ENCODE measurements around the gene DOCK3. TPM values are rescaled to one million over a fixed set of nuclear protein-coding genes. Genes with fewer than 3 reads are reported as not detected.
"Not testable (repeated sequence)": the region's sequence is repeated elsewhere in the genome, so short reads cannot be mapped to it uniquely, and the experiment has no call there.

DOCK3 gene
- total RNA-seq, 2 experiments from 2014 or later = 2.5 to 2.6 TPM

DNA sequence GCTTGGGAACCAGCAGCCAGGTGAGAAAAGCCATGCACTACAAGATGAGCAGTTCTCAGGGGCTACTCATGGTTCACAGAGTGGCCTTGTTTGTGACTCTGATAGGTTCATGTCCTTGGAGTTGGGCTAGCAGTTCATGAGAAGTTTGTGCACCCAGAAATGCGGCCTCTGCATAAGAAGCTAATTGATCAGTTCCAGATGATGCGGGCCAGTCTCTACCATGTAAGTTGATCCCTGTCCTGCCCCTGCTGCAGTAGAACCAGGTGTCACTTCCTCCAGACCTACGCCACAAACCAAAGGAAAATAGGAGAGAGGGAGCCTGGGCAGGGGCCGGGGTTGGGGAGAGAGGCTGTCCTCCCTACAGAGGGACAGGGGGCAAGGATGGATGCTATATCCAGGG, 683.1 kb downstream of the DOCK3 start:
- intact Hi-C loops (cut with DNase I, micrococcal nuclease) = no loop called here
- ChIA-PET CTCF (no interaction called here), POLR2A (no interaction called here)
- ATAC-seq = no peak
- DNase-seq = no peak
- Mint-ChIP-seq H3K27ac (no peak overlapping the region), H3K9me3 (ENCODE audit: low read depth) (no peaks in the 10 kb centered on the region), H3K4me1 (no peaks in the 10 kb centered on the region), H3K36me3 (ENCODE audit: low read depth) (no peaks in the 10 kb centered on the region), H3K27me3 (no peaks in the 10 kb centered on the region), H3K4me3 (no peak overlapping the region)

DNA sequence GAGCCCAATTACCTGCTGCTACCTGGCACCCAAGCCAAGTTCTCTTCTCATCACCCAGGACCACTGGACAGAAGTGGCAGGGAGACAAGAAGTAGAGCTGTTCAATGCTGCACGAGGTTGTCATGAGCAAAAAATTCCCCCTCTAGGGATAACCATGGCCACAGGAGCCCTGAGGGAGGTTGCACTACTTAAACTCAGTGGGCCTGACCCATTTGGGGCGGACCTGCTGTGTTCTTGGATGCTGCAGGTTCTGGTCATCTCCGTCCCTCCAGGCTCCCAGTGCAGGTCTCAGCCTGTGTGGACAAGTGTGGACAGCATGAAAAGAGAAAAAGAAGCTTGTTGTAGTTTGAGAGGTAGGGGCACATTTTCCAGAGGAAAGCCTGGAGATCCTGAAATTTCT, 684.3 kb downstream of the DOCK3 start:
- ATAC-seq (no peak), DNase-seq (no peak)
- H3K4me1 Mint-ChIP-seq = no peaks in the 10 kb centered on the region
- no peaks in the 10 kb centered on the region for H3K36me3 Mint-ChIP-seq (ENCODE audit: low read depth)
- H3K4me3 Mint-ChIP-seq = no peak overlapping the region
- no peaks in the 10 kb centered on the region for H3K27me3 Mint-ChIP-seq
- intact Hi-C loops (cut with DNase I, micrococcal nuclease) = no loop called here
- CTCF ChIA-PET = no interaction called here
- POLR2A ChIA-PET = no interaction called here
- H3K9me3 Mint-ChIP-seq (ENCODE audit: low read depth) = no peaks in the 10 kb centered on the region
- no peak overlapping the region for H3K27ac Mint-ChIP-seq

DNA sequence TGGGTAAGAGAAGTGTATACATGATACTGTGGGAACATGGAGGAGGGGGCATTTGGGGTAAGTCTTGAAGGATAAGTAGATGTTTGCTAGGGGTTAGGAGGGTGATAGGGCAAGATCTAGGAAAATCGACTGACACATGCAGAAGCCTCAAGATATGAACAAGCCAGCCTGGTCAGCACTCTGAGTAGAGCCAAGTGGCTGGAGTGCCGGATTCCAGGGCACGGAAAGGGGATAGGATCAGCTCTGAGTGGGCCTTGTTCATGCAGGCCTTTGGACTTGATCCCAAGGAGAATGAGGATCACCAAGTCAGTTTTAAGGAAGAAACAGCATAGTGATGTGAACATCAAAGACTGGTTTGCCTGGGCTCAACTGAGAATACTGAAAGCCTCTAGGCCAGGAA, 686.1 kb downstream of the DOCK3 start:
- DNase-seq = no peak
- intact Hi-C loops (cut with DNase I, micrococcal nuclease) = no loop called here
- H3K27ac Mint-ChIP-seq = no peak overlapping the region
- H3K27me3 Mint-ChIP-seq = no peaks in the 10 kb centered on the region
- no peak for ATAC-seq
- H3K4me3 Mint-ChIP-seq = no peak overlapping the region
- ChIA-PET CTCF (interaction anchor here (0.5 to 0.7 kb wide), 3 partner anchors 11 to 858 kb away, joined by 3 to 5 read pairs (median 3); no protein-coding TSS in a partner anchor), POLR2A (no interaction called here)
- no peaks in the 10 kb centered on the region for H3K9me3 Mint-ChIP-seq (ENCODE audit: low read depth)
- no peaks in the 10 kb centered on the region for H3K4me1 Mint-ChIP-seq
- no peaks in the 10 kb centered on the region for H3K36me3 Mint-ChIP-seq (ENCODE audit: low read depth)

DNA sequence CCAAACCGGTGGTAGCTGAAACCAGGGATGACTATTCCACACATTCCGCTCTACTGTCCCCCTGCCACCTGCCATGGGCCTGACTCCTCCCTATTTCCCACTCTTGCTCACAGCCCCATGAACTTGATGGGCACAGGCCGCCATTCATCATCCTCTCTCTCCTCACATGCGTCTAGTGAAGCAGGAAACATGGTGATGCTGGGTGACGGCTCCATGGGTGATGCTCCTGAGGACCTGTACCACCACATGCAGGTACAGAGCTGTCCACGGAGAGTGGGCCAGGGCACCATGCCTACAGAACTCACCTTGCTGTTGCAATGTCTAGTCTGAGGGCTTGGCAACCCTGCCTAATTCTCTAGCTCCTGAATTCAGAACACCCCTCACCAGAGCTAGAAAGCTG, 687.0 kb downstream of the DOCK3 start:
- Mint-ChIP-seq H3K36me3 (ENCODE audit: low read depth) (no peaks in the 10 kb centered on the region), H3K4me1 (no peaks in the 10 kb centered on the region), H3K9me3 (ENCODE audit: low read depth) (no peaks in the 10 kb centered on the region), H3K27me3 (peaks cover 2% of the 10 kb centered on the region), H3K4me3 (no peak overlapping the region), H3K27ac (no peak overlapping the region)
- no peak for ATAC-seq
- CTCF ChIA-PET = interaction anchor here (0.6 to 0.7 kb wide), 2 partner anchors 13 to 344 kb away, joined by 3 read pairs; no protein-coding TSS in a partner anchor
- intact Hi-C loops (cut with DNase I, micrococcal nuclease) = no loop called here
- no peak for DNase-seq
- POLR2A ChIA-PET = no interaction called here

DNA sequence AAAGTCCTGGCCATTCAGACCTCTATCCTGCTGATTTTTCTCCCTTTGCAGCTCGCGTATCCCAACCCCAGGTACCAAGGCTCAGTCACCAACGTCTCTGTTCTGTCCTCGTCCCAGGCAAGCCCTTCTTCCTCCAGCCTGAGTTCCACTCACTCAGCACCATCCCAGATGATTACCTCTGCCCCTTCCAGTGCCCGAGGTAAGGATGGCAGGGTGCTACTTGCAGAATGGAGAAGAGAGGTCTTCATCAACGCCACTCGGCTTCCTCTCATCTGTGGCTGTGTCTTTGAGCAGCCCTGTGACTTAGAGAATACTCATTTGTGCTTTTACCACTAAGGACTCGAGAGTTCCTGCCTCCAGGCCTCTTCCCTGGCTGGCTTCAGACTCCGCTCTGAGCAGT, 687.7 kb downstream of the DOCK3 start:
- ATAC-seq (no peak), DNase-seq (no peak)
- H3K4me1 Mint-ChIP-seq = no peaks in the 10 kb centered on the region
- POLR2A ChIA-PET = no interaction called here
- H3K4me3 Mint-ChIP-seq = no peak overlapping the region
- CTCF ChIA-PET = no interaction called here
- H3K27me3 Mint-ChIP-seq = peaks cover 7% of the 10 kb centered on the region
- H3K36me3 Mint-ChIP-seq (ENCODE audit: low read depth) = no peaks in the 10 kb centered on the region
- intact Hi-C loops (cut with DNase I, micrococcal nuclease) = no loop called here
- H3K27ac Mint-ChIP-seq = no peak overlapping the region
- H3K9me3 Mint-ChIP-seq (ENCODE audit: low read depth) = no peaks in the 10 kb centered on the region

DNA sequence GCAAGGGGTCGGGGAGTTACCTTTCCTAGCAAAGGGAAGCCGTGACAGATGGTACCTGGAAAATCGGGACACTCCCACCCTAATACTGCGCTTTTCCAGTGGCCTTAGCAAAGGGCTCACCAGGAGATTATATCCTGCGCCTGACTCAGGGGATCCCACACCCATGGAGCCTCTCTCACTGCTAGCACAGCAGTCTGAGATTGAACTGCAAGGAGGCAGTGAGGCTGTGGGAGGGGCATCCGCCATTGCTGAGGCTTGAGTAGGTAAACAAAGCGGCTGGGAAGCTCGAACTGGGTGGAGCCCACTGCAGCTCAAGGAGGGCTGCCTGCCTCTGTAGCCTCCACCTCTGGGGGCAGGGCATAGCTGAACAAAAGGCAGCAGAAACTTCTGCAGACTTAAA, 693.5 kb downstream of the DOCK3 start:
- H3K4me1 Mint-ChIP-seq; H3K9me3 Mint-ChIP-seq (ENCODE audit: low read depth); H3K27ac Mint-ChIP-seq; H3K36me3 Mint-ChIP-seq (ENCODE audit: low read depth); ATAC-seq; POLR2A ChIA-PET; intact Hi-C loops (cut with DNase I, micrococcal nuclease); DNase-seq; H3K4me3 Mint-ChIP-seq; H3K27me3 Mint-ChIP-seq: not testable (repeated sequence)
- CTCF ChIA-PET = interaction anchor here (0.6 to 1.2 kb wide), 3 partner anchors 9 to 283 kb away, joined by 3 to 4 read pairs (median 4); no protein-coding TSS in a partner anchor

DNA sequence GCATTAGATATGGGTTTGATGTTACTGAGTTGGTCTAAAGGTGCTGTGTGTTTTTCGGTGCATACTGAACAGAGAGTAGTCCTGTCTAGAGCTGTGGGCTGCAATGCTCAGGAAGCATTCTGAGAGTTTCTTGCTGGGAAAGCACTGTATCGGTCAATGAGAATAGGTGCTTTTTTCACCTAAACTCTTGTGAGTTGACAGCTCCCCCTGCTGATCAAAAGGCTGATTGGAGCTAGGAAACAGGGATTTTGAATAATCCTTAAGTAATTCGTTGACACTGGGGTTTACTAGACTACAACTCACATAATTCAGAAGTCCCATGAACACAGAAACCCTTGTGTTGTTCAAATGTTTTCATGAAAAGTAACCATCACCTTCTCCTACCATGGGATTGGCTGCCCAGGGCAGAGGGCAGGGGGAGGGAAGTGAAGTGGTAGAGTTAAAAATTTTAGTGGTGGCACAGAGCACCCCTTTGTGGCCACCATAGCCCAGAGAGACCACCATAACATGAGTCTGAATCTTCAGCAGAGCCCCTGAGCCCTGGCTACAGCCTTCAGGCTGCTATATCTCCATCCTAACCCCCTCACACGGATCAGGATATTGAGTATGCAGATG, 697.3 kb downstream of the DOCK3 start:
- peak; percentile 72 for DNase-seq
- POLR2A ChIA-PET = interaction anchor here (1.0 kb wide), 2 partner anchors 13 to 400 kb away, joined by 3 to 4 read pairs; partner anchors contain the start of gene MANF
- H3K4me1 Mint-ChIP-seq = no peaks in the 10 kb centered on the region
- CTCF ChIA-PET = interaction anchor here (0.6 to 2.1 kb wide), 21 partner anchors 11 to 905 kb away, joined by 3 to 24 read pairs (median 3); partner anchors contain the start of genes DOCK3, MANF and MAPKAPK3
- peak; percentile 74 for ATAC-seq
- no peaks in the 10 kb centered on the region for H3K9me3 Mint-ChIP-seq (ENCODE audit: low read depth)
- no peaks in the 10 kb centered on the region for H3K36me3 Mint-ChIP-seq (ENCODE audit: low read depth)
- H3K4me3 Mint-ChIP-seq = no peak overlapping the region
- intact Hi-C loops (cut with DNase I, micrococcal nuclease) = loop anchor here (1.0 to 5.0 kb wide), 4 partner anchors 270 to 756 kb away; no protein-coding TSS in a partner anchor
- no peak overlapping the region for H3K27ac Mint-ChIP-seq
- peaks cover 3% of the 10 kb centered on the region for H3K27me3 Mint-ChIP-seq

DNA sequence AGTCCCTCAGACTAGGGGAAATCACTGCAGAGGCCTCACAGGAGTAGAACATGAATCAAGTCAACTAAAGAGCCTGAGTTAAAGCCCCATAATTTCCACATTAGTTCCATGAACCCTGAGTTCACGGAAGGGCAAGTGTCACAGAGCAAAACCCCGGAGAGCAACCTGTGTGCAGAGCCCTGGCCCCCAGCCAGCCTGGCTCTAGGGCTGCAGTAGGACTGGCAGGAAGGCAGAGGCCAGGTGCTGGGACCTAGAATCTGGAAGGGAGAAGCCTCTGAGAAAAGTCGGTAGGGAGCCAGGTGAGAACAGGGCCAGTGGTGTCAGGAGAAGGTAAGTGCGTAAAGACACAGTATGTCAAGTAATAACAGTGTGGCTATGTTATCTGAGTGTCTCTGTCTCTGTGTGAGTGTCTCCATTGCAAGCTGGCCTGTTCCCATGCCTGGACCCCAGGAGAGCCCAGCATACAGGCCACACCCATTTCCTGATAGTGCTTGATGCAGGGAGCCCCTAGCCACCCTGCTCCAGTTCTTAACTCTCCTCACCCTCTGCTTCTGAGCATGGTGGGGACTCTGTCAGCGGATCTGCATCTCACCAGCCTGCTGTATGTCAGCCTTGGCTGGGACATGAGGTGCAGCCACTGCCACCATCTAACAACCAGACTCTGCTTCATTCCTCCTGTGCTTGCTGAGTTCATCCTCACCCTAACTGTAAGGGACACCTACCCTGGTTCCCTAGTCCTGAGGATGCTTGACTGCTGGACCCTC, 699.1 kb downstream of the DOCK3 start:
- CTCF ChIA-PET = interaction anchor here (1.0 kb wide), 1 partner anchor 758 kb away, joined by 3 read pairs; no protein-coding TSS in a partner anchor
- DNase-seq = no peak
- no peak overlapping the region for H3K4me3 Mint-ChIP-seq
- intact Hi-C loops (cut with DNase I, micrococcal nuclease) = loop anchor here (5.0 kb wide), 1 partner anchor 272 kb away; no protein-coding TSS in a partner anchor
- no peak for ATAC-seq
- H3K4me1 Mint-ChIP-seq = peaks cover under 1% of the 10 kb centered on the region
- H3K9me3 Mint-ChIP-seq (ENCODE audit: low read depth) = no peaks in the 10 kb centered on the region
- no peaks in the 10 kb centered on the region for H3K27me3 Mint-ChIP-seq
- H3K27ac Mint-ChIP-seq = no peak overlapping the region
- no peaks in the 10 kb centered on the region for H3K36me3 Mint-ChIP-seq (ENCODE audit: low read depth)
- POLR2A ChIA-PET = no interaction called here

DNA sequence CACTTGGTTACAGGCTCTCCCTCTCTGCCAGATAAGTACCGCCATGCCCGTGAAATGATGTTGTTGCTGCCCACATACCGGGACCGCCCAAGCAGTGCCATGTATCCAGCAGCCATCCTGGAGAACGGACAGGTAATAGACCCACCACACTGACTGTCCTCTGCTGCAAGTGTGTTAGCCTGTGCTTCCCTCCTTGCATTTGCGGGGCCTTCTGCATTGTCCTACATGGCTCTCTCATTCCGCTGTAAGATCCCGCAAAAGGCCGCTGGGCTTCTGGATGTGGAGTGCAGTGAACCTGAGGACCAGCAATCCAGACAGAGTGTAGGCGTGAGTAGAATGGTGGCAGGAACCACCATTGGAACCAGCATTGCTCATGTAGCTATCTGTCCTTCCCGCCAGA, 699.7 kb downstream of the DOCK3 start:
- intact Hi-C loops (cut with DNase I, micrococcal nuclease) = loop anchor here (5.0 kb wide), 1 partner anchor 272 kb away; no protein-coding TSS in a partner anchor
- H3K9me3 Mint-ChIP-seq (ENCODE audit: low read depth) = no peaks in the 10 kb centered on the region

DNA sequence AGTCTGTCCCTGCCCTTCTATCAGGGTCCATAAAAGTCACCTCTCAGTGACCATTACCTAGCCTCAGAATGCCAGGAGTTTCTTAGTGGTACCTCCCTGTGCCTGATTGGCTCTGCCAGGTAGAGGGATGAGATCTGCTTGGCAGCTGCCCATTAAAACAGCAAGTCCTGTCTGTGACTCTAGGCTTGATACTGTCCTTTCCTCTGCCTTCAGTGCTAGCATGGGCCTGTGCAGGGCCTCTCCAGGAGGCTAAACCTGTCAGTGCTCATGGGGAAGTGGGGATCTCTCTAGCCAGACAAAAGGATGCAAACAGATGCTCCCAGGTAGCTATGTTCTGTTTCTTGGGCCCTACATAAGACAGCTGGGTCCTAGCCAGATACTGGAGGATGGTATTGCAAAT, 700.4 kb downstream of the DOCK3 start:
- DNase-seq = no peak
- POLR2A ChIA-PET = no interaction called here
- Mint-ChIP-seq H3K4me3 (no peak overlapping the region), H3K9me3 (ENCODE audit: low read depth) (no peaks in the 10 kb centered on the region), H3K36me3 (ENCODE audit: low read depth) (no peaks in the 10 kb centered on the region), H3K27me3 (no peaks in the 10 kb centered on the region), H3K27ac (no peak overlapping the region), H3K4me1 (peaks cover 9% of the 10 kb centered on the region)
- intact Hi-C loops (cut with DNase I, micrococcal nuclease) = no loop called here
- no peak for ATAC-seq
- CTCF ChIA-PET = interaction anchor here (0.6 to 1.0 kb wide), 2 partner anchors 14 to 759 kb away, joined by 3 read pairs; no protein-coding TSS in a partner anchor

More for the DNA sequence above, 699.7 kb downstream of the DOCK3 start:
- DNase-seq = no peak
- no peak overlapping the region for H3K4me3 Mint-ChIP-seq
- ChIA-PET POLR2A (no interaction called here), CTCF (interaction anchor here (0.6 to 1.0 kb wide), 2 partner anchors 13 to 758 kb away, joined by 3 read pairs; no protein-coding TSS in a partner anchor)
- no peak for ATAC-seq
- no peaks in the 10 kb centered on the region for H3K36me3 Mint-ChIP-seq (ENCODE audit: low read depth)
- no peaks in the 10 kb centered on the region for H3K27me3 Mint-ChIP-seq
- H3K4me1 Mint-ChIP-seq = peaks cover 6% of the 10 kb centered on the region
- H3K27ac Mint-ChIP-seq = no peak overlapping the region

DNA sequence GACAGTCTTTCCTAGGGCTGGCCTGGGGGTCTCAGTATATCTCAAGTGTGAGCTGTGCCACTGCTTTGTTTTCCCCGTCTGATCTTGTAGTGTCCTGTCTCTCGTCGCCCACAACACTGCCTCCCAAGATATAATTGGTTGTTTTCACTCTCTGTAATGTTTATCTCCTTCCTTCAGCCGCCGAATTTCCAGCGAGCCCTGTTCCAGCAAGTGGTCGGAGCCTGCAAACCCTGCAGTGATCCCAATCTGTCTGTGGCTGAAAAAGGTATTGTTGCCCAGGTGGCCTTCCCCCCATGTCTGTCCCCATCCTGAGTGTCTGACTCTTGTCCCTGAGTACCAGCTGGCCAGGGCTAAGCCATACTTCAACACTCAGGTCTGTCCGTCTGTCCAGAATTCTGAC, 700.8 kb downstream of the DOCK3 start:
- CTCF ChIA-PET = no interaction called here
- Mint-ChIP-seq H3K4me3 (no peak overlapping the region), H3K4me1 (peaks cover 9% of the 10 kb centered on the region), H3K9me3 (ENCODE audit: low read depth) (no peaks in the 10 kb centered on the region), H3K36me3 (ENCODE audit: low read depth) (no peaks in the 10 kb centered on the region), H3K27ac (no peak overlapping the region), H3K27me3 (no peaks in the 10 kb centered on the region)
- POLR2A ChIA-PET = no interaction called here
- ATAC-seq (no peak), DNase-seq (no peak)
- intact Hi-C loops (cut with DNase I, micrococcal nuclease) = no loop called here

DNA sequence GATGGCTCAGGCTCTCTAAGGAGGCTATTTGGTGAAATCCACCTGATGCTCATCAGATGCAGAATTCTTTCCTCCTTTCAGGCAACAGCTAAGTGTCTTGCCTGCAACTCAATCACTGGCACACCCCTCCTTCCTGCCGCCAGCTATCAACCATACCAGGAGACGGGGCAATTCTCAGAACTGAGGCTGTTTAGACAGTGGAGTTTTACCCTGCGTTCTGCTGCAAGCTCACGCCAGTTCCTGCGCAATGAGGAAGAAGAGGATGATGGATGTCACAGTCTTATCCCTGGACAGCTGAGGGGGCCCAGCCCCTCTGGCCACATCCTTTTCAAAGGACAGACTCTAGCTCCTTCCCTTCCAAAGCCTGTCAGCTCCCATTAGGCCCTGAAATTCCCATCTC, 703.3 kb downstream of the DOCK3 start:
- ChIA-PET CTCF (interaction anchor here (0.7 to 1.9 kb wide), 5 partner anchors 9 to 750 kb away, joined by 3 to 6 read pairs (median 4); no protein-coding TSS in a partner anchor), POLR2A (no interaction called here)
- no peaks in the 10 kb centered on the region for H3K27me3 Mint-ChIP-seq
- no peak overlapping the region for H3K4me3 Mint-ChIP-seq
- intact Hi-C loops (cut with DNase I, micrococcal nuclease) = no loop called here
- peaks cover 10% of the 10 kb centered on the region for H3K4me1 Mint-ChIP-seq
- H3K36me3 Mint-ChIP-seq (ENCODE audit: low read depth) = no peaks in the 10 kb centered on the region
- DNase-seq (no peak), ATAC-seq (no peak)
- no peak overlapping the region for H3K27ac Mint-ChIP-seq
- H3K9me3 Mint-ChIP-seq (ENCODE audit: low read depth) = no peaks in the 10 kb centered on the region
